ENCODE measurements around the gene ARHGAP26.

DNA sequence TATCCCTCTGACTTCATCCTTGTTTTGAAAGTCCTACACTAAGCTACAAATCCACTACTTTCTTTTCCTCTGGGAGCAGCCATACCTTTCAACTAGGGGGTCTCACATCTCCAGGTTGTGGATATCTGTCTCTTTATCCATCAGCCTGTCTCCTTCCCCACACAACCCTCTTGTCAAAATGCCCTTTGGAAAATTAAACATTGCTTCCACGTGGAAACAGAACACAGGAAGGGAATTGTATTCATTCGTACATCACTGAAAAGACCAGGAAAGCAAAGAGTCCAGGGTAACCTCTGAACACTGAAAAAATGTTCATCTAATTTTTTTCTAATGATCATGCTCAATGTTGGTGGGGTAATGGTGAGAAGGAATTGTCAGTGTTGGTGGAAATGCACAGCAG is 429.7 kb downstream of the ARHGAP26 start:
- TF ChIP-seq CTCF (IDR thresholded peaks at IDR 0.05): no peak
- no peak for TF ChIP-seq POLR2A (IDR thresholded peaks at IDR 0.05)

Data from lower leg skin (tissue), 3 donors.